Erythroblast (primary cell): ENCODE measurements around the gene DSG2.
"Not testable (repeated sequence)": the region's sequence is repeated elsewhere in the genome, so short reads cannot be mapped to it uniquely, and the experiment has no call there.

Source experiments
- DNase-seq, 2 experiments: peaks; one replicate each; lab custom pipeline; 2025; lab: John Stamatoyannopoulos, UW
- GATA1 ChIP-seq: IDR thresholded peaks from 2 replicates; pipeline ENCODE4 v1.6.1; 2011; ENCODE audit warnings: low read depth, mild to moderate bottlenecking, control low read depth, low read length, moderate library complexity
- POLR2A ChIP-seq: IDR thresholded peaks from 2 replicates; pipeline ENCODE4 v1.6.1; 2011; ENCODE audit warnings: mild to moderate bottlenecking, low read length

Gene DSG2

GRCh38 chr18:31492671-31493070, 5.3 kb upstream of the DSG2 start:
- no peak for DNase-seq

GRCh38 chr18:31493171-31493570, 4.8 kb upstream of the DSG2 start:
- TF ChIP-seq POLR2A (no peak), GATA1 (no peak)

More at GRCh38 chr18:31492671-31493070, 5.3 kb upstream of the DSG2 start:
- TF ChIP-seq GATA1, result no peak
- TF ChIP-seq POLR2A, result no peak

GRCh38 chr18:31493941-31494340, 4.0 kb upstream of the DSG2 start:
- no peak for TF ChIP-seq POLR2A
- no peak for TF ChIP-seq GATA1
- no peak for DNase-seq

More at GRCh38 chr18:31493171-31493570, 4.8 kb upstream of the DSG2 start:
- no peak for DNase-seq

GRCh38 chr18:31494705-31495244, 3.2 kb upstream of the DSG2 start:
- peak in 1 of 2 experiments; percentile 26 for DNase-seq

GRCh38 chr18:31497404-31497835, 557 bp upstream of the DSG2 start:
- no peak for DNase-seq
- TF ChIP-seq GATA1, result no peak
- no peak for TF ChIP-seq POLR2A

GRCh38 chr18:31498574-31499524, 872 bp downstream of the DSG2 start:
- no peak for DNase-seq
- TF ChIP-seq GATA1, result no peak
- TF ChIP-seq POLR2A, result no peak

GRCh38 chr18:31500051-31500688, 2.2 kb downstream of the DSG2 start:
- TF ChIP-seq GATA1, result no peak
- no peak for DNase-seq

GRCh38 chr18:31503011-31503410, 5.0 kb downstream of the DSG2 start:
- DNase-seq, result no peak
- TF ChIP-seq GATA1 (no peak), POLR2A (no peak)

GRCh38 chr18:31504455-31505147, 6.6 kb downstream of the DSG2 start:
- no peak for DNase-seq
- TF ChIP-seq GATA1, result no peak
- TF ChIP-seq POLR2A, result no peak

- DNase-seq, result no peak
- TF ChIP-seq POLR2A (no peak), GATA1 (no peak)
These were observed 7.2 kb downstream of the DSG2 start for GRCh38 chr18:31505156-31505555.

- no peak for DNase-seq
- TF ChIP-seq POLR2A (no peak), GATA1 (no peak)
These were observed 8.2 kb downstream of the DSG2 start for GRCh38 chr18:31506024-31506742.

GRCh38 chr18:31507124-31507523, 9.1 kb downstream of the DSG2 start:
- DNase-seq, result not testable (repeated sequence)

- DNase-seq, result no peak
- TF ChIP-seq GATA1 (no peak), POLR2A (no peak)
These were observed 10.8 kb downstream of the DSG2 start for GRCh38 chr18:31508781-31509180.

- DNase-seq, result no peak
- TF ChIP-seq POLR2A (no peak), GATA1 (no peak)
These were observed 11.6 kb downstream of the DSG2 start for GRCh38 chr18:31509571-31509970.
